HFFc6 (cell line): ENCODE results near the gene RNF150. TPM values are rescaled to one million over a fixed set of nuclear protein-coding genes. Genes with fewer than 3 reads are reported as not detected.

Experiments
- DNase-seq: peaks from one replicate; pipeline ENCODE4 v3.0.0-alpha.2; 2018
- H3K27ac Mint-ChIP-seq: 2 replicates; pipeline ENCODE4 v1.8.0; 2020; ENCODE audit warnings: mild to moderate bottlenecking, mixed read lengths
- H3K27me3 Mint-ChIP-seq: 2 replicates; pipeline ENCODE4 v1.8.0; 2021; ENCODE audit warnings: mild to moderate bottlenecking, moderate library complexity, mixed read lengths; ENCODE audit not compliant: insufficient read depth
- H3K36me3 Mint-ChIP-seq: 2 replicates; pipeline ENCODE4 v1.8.0; 2021; ENCODE audit warnings: low read depth, mixed read lengths
- H3K4me1 Mint-ChIP-seq: 2 replicates; pipeline ENCODE4 v1.8.0; 2020; ENCODE audit warnings: low read depth, mixed read lengths
- H3K4me3 Mint-ChIP-seq: 2 replicates; pipeline ENCODE4 v1.8.0; 2020; ENCODE audit warnings: mild to moderate bottlenecking, moderate library complexity, mixed read lengths
- H3K9me3 Mint-ChIP-seq: 2 replicates; pipeline ENCODE4 v1.8.0; 2020; ENCODE audit warnings: mild to moderate bottlenecking, mixed read lengths
- CTCF ChIP-seq: fragments of 200-600 bp; sonication (generic); IDR thresholded peaks from 2 replicates; pipeline ENCODE4 v1.5.0; 2021; ENCODE audit warnings: antibody characterized with exemption, mild to moderate bottlenecking
- total RNA-seq, 6 experiments: library from RNA; stranded (reverse); fragmentation: NEBNext Ultra II Directional; extraction: Animal tissue kit (Norgen Biotek cat#: 25700); gene quantifications; 2 replicates in 1 of 6; 3 replicates in 5 of 6; pipeline ENCODE4 v1.2.3, GENCODE V29; 2021

RNF150 gene
- total RNA-seq, 6 experiments from 2014 or later, result 15.1 to 24.2 (median 20.7) TPM

- peaks cover 2% of the 10 kb centered on the region; the same call in 1 of the 2 replicates for H3K27me3 Mint-ChIP-seq
- peaks cover 30% of the 10 kb centered on the region for H3K4me1 Mint-ChIP-seq
- H3K27ac Mint-ChIP-seq, result peak overlapping the region; percentile 95
- peaks cover 25% of the 10 kb centered on the region for H3K36me3 Mint-ChIP-seq
- DNase-seq, result peak; percentile 50
- peak overlapping the region; percentile 78 for H3K4me3 Mint-ChIP-seq
- TF ChIP-seq CTCF, result no peak
- peaks cover 27% of the 10 kb centered on the region for H3K9me3 Mint-ChIP-seq
These were observed 85.9 kb downstream of the RNF150 start for GRCh38 chr4:141047228-141047884.

DNA sequence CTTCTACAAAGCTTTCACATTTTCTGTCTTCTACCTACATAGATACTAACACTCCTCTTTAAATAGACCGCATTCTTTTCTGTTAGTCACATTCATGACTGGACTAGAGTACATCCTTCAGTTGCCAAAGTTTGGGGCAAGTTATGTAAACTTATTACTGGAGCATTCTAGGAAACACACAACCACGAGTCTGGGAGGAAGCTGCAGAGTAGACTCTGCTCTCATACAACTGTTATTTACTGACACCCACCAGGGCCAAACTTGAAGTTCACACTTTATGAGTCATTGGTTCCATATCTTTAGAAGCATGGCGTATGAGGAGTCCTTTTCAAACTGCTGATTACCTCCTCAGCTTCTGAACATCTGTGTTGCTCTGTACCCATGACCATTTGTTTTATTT is 87.0 kb downstream of the RNF150 start:
- Mint-ChIP-seq H3K9me3 (peaks cover 18% of the 10 kb centered on the region), H3K4me1 (peaks cover 33% of the 10 kb centered on the region), H3K36me3 (peaks cover 16% of the 10 kb centered on the region), H3K27me3 (peaks cover 2% of the 10 kb centered on the region; the same call in 1 of the 2 replicates), H3K27ac (peak overlapping the region; percentile 95), H3K4me3 (peak overlapping the region; percentile 78)
- TF ChIP-seq CTCF, result no peak
- DNase-seq, result peak; percentile 98

GRCh38 chr4:141045848-141046247 is 87.4 kb downstream of the RNF150 start:
- TF ChIP-seq CTCF, result no peak
- Mint-ChIP-seq H3K27ac (peak overlapping the region; percentile 95), H3K4me1 (peaks cover 37% of the 10 kb centered on the region), H3K4me3 (peak overlapping the region; percentile 78), H3K27me3 (peaks cover 2% of the 10 kb centered on the region; the same call in 1 of the 2 replicates), H3K9me3 (peaks cover 14% of the 10 kb centered on the region), H3K36me3 (peaks cover 12% of the 10 kb centered on the region)
- no peak for DNase-seq

DNA sequence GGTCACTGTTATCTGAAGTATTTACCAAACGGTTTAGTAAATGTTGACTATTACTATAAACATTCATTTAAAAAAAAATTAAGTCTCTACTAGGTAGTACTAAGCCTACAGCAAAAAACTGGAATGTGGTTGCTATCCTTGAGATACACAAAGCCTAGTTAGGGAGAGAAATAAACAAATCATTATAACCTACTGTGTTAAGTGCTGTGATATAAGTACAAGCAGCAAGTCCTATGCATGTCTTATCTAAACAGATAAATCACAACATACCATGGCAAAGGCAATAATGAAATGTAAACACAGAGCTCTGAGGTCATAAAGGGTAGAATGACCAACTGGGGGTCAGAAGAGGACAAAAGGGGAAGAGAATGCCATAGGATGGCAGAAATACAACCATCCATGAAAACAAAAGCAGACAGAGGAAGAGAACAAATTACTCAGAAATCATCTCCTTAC is 92.2 kb downstream of the RNF150 start:
- Mint-ChIP-seq H3K36me3 (no peaks in the 10 kb centered on the region), H3K27me3 (peaks cover 2% of the 10 kb centered on the region; the same call in 1 of the 2 replicates), H3K9me3 (no peaks in the 10 kb centered on the region), H3K4me1 (peaks cover 33% of the 10 kb centered on the region), H3K27ac (peak overlapping the region; percentile 46), H3K4me3 (no peak overlapping the region)
- DNase-seq, result peak; percentile 45
- no peak for TF ChIP-seq CTCF

DNA sequence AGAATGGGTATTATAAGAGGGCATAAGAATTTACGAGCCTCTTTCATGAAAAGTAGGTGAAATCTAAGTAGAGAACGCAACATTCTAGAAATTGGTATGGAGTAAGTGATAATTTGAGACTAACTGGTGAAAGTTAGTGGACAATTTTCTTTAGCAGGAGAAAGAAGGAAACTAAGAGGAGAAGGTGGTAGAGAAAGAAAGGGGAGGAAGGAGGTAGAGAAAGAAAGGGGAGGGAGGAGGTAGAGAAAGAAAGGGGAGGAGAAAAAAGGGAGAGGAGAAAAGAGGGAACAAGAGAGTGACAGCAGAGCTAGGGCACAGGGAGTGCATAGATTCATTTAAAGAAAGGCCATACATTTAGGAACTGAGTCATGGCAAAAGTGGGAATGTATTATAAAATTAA is 94.1 kb downstream of the RNF150 start:
- Mint-ChIP-seq H3K27me3 (no peaks in the 10 kb centered on the region; the same call in 1 of the 2 replicates), H3K9me3 (no peaks in the 10 kb centered on the region), H3K27ac (no peak overlapping the region), H3K36me3 (peaks cover 6% of the 10 kb centered on the region; the same call in 1 of the 2 replicates), H3K4me1 (peaks cover 38% of the 10 kb centered on the region), H3K4me3 (no peak overlapping the region)
- TF ChIP-seq CTCF, result no peak
- no peak for DNase-seq
